Neural crest cell (in vitro differentiated cells): ENCODE results near the gene BCAT1. TPM values are rescaled to one million over a fixed set of nuclear protein-coding genes. Genes with fewer than 3 reads are reported as not detected.

Source experiments
- DNase-seq: peaks from one replicate; pipeline ENCODE4 v3.0.0; 2021; ENCODE audit warnings: low read depth, mixed read lengths, low spot score
- H3K27ac Mint-ChIP-seq: one replicate; pipeline ENCODE4 v1.8.0; 2021; ENCODE audit warnings: mild to moderate bottlenecking, mixed read lengths; ENCODE audit not compliant: unreplicated experiment
- H3K27me3 Mint-ChIP-seq: 2 replicates; pipeline ENCODE4 v1.8.0; 2021; ENCODE audit warnings: low read depth, mild to moderate bottlenecking, mixed read lengths
- H3K36me3 Mint-ChIP-seq: 2 replicates; pipeline ENCODE4 v1.8.0; 2021; ENCODE audit warnings: low read depth, mild to moderate bottlenecking, mixed read lengths
- H3K4me1 Mint-ChIP-seq: 2 replicates; pipeline ENCODE4 v1.8.0; 2021; ENCODE audit warnings: mixed read lengths
- H3K4me3 Mint-ChIP-seq: one replicate; pipeline ENCODE4 v1.8.0; 2021; ENCODE audit warnings: mild to moderate bottlenecking, mixed read lengths
- H3K9me3 Mint-ChIP-seq: 2 replicates; pipeline ENCODE4 v1.8.0; 2021; ENCODE audit warnings: mixed read lengths
- CTCF ChIP-seq: fragments of 200-600 bp; sonication (generic); conservative IDR thresholded peaks from 2 replicates; pipeline ENCODE4 v1.5.0; 2021; ENCODE audit warnings: antibody characterized with exemption, mild to moderate bottlenecking
- total RNA-seq: library from RNA; stranded (reverse); gene quantifications from 2 replicates; pipeline ENCODE4 v1.2.1, GENCODE V29; 2021

Gene BCAT1
- total RNA-seq, 1 donor from 2014 or later = 199 TPM

DNA sequence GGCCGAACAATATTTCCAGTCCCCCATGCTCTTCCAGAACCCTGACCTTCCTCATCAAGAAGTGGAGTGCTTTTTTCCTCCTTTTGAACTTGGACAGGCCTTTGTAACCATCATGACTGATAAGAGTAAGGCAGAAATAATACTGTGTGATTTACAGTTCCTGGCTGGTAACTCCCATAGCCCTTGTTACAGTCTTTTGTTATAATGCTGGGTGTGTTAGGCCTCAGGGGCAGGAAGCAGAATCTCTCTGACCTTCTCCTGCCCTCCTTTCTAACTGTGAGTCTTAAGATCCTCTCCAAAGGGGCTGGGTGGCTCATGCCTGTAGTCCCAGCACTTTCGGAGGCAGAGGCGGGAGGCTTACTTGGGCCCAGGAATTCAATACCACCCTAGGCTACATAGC, 59.5 kb downstream of the BCAT1 start:
- Mint-ChIP-seq H3K4me1 (peaks cover 6% of the 10 kb centered on the region), H3K9me3 (no peaks in the 10 kb centered on the region), H3K27me3 (no peaks in the 10 kb centered on the region), H3K27ac (no peak overlapping the region), H3K4me3 (no peak overlapping the region), H3K36me3 (peaks cover 14% of the 10 kb centered on the region)
- no peak for DNase-seq
- no peak for TF ChIP-seq CTCF

- no peaks in the 10 kb centered on the region for H3K27me3 Mint-ChIP-seq
- no peak for DNase-seq
- H3K4me1 Mint-ChIP-seq = peaks cover 3% of the 10 kb centered on the region
- H3K9me3 Mint-ChIP-seq = no peaks in the 10 kb centered on the region
- H3K4me3 Mint-ChIP-seq = no peak overlapping the region
- peaks cover 19% of the 10 kb centered on the region for H3K36me3 Mint-ChIP-seq
- no peak for TF ChIP-seq CTCF
- H3K27ac Mint-ChIP-seq = no peak overlapping the region
Measured at GRCh38 chr12:24888813-24889212, 60.1 kb downstream of the BCAT1 start.

DNA sequence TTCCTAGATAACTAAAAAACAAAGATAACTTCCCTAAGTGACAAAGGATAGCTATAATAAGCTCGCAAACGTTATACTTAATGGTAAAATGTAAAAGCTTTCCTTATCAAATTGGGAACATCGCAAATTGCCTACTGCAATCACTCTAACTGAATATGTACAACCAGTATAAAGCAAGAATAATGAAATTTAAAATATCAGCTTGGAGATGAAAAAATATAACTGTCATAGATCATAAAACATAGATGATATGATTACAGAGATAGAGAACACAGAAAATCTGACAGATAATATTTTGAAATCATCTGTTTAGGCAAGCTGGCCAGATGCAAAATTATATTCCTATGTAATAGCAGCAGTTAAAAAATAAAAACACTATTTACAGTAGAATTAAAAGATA, 64.0 kb downstream of the BCAT1 start:
- Mint-ChIP-seq H3K9me3 (no peaks in the 10 kb centered on the region), H3K27ac (no peak overlapping the region), H3K36me3 (peaks cover 11% of the 10 kb centered on the region), H3K4me3 (no peak overlapping the region), H3K4me1 (peaks cover 3% of the 10 kb centered on the region), H3K27me3 (no peaks in the 10 kb centered on the region)
- no peak for TF ChIP-seq CTCF
- no peak for DNase-seq

DNA sequence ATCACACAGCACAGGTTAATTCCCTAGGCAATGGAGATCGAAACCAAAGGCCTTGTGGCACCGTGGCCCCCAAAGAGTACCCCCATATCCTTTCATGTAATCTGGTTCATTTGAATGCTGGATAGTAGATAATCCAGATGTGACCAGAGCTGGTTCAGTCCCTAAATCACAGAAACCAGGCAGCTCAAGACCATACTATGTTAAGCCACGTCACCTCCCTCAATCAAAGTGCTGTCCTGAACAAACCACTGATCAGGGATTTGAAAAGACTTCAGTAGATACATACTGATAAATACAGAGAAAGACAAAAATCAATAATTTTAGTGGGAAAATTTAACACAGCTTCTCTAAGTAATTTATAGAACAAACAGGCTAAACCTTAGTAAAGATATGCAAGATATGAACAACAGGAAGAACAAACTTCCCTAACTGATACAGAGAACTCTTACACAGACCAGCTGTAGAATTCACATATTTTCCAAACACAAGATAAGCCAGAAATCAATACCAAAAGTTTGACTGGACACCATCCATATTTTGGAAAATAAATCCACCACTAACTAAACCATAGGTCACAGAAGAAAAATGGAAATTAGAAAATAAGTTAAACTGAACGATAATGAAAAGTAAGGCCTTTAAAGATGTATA, 67.1 kb downstream of the BCAT1 start:
- DNase-seq = no peak
- peaks cover 22% of the 10 kb centered on the region for H3K36me3 Mint-ChIP-seq
- no peak for TF ChIP-seq CTCF
- no peak overlapping the region for H3K27ac Mint-ChIP-seq
- no peaks in the 10 kb centered on the region for H3K4me1 Mint-ChIP-seq
- no peak overlapping the region for H3K4me3 Mint-ChIP-seq
- no peaks in the 10 kb centered on the region for H3K9me3 Mint-ChIP-seq
- no peaks in the 10 kb centered on the region for H3K27me3 Mint-ChIP-seq

- Mint-ChIP-seq H3K27me3 (no peaks in the 10 kb centered on the region), H3K4me3 (no peak overlapping the region), H3K27ac (no peak overlapping the region), H3K4me1 (no peaks in the 10 kb centered on the region), H3K36me3 (peaks cover 22% of the 10 kb centered on the region), H3K9me3 (no peaks in the 10 kb centered on the region)
- no peak for DNase-seq
- no peak for TF ChIP-seq CTCF
Measured at GRCh38 chr12:24881227-24881626, 67.7 kb downstream of the BCAT1 start.
